ENCODE data around the gene YAP1.
"Not testable (repeated sequence)": the region's sequence is repeated elsewhere in the genome, so short reads cannot be mapped to it uniquely, and the experiment has no call there.

YAP1 gene

GRCh38 chr11:102194257-102194656 lies 84.0 kb downstream of the YAP1 start:
- H3K27ac ChIP-seq = no peak overlapping the region

GRCh38 chr11:102194990-102195389 lies 84.7 kb downstream of the YAP1 start:
- no peak for TF ChIP-seq CTCF (conservative IDR thresholded peaks at IDR 0.05)

More at GRCh38 chr11:102194257-102194656, 84.0 kb downstream of the YAP1 start:
- TF ChIP-seq CTCF (conservative IDR thresholded peaks at IDR 0.05) = no peak

DNA sequence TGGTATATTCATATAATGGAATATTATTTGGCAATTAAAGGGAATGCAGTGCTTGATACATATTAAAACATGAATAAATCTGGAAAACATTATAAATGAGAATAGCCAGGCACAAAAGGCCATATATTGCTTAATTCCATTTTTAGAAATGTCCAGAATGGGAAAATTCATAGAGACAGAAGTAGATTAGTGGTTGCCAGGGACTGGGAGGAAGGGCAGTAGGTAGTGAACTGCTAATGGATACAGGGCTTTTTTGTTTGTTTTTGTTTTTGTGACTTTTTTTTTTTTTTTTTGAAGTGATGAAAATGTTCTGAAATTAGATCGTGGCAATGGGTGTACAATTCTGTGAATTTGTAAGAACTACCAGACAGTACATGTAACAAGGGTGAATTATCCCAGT lies 86.1 kb downstream of the YAP1 start:
- H3K27ac ChIP-seq = no peak overlapping the region
- TF ChIP-seq CTCF (conservative IDR thresholded peaks at IDR 0.05) = no peak

More at GRCh38 chr11:102194990-102195389, 84.7 kb downstream of the YAP1 start:
- no peak overlapping the region for H3K27ac ChIP-seq

DNA sequence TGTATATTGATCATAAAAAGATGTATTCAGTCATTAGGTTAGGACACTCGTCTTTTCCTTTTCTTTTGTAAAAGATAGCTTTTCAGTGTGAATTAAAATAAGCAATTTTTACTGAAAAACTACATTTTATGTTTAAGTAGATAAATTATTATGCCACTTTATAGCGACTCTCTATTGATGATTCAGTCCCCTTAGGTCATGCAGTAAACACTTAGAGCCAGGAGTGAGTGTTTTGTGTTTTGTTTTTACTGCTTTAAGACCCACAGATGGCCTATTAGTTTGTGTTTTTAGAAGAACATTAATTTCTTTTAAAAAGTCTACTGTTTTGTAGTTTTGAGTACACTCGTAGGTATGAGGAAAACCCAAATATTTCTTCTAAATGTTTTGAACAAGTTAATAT lies 86.6 kb downstream of the YAP1 start:
- no peak overlapping the region for H3K27ac ChIP-seq
- no peak for TF ChIP-seq CTCF (conservative IDR thresholded peaks at IDR 0.05)

DNA sequence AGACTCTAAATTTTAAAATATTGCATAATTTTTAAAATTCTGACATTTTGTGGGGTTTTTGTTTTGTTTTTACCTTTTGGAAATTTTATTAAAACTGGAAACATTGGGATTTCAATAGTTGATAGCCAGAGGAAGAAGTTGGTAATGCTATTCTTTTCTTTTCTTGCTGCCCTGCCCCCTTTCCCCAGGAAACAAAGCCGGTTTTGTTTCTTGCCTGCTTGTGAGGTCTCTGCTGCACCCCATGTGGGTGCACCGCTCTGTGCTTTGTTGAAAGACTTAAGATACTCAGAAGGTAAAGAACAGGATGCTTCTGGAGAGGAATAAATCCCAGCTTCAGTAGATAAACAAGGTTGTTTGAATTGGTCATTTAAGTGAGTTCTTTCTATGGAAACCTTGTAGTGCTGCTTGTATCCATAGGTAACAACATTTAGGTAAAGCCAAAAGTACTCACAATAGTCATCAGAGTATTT lies 87.5 kb downstream of the YAP1 start:
- no peak overlapping the region for H3K27ac ChIP-seq
- no peak for TF ChIP-seq CTCF (conservative IDR thresholded peaks at IDR 0.05)

DNA sequence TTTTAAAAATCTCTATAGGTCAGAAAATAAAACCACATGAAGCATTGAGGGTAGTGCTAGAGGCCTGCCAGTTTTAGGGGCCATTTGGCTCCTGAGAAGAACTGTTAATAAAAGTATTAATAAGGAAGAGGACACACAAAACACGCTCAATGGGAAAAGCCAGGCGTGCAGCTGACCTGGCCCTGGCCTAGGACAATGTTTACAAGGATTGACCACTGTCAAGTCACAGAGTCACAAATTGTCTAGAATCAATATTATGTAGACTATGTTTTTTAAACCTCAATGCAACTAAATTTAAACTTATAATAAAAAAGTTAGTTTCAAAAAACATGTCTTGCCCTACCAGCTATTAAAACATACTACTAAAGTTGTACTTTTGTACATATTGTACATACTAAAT lies 89.4 kb downstream of the YAP1 start:
- no peak for TF ChIP-seq CTCF (conservative IDR thresholded peaks at IDR 0.05)
- no peak overlapping the region for H3K27ac ChIP-seq

DNA sequence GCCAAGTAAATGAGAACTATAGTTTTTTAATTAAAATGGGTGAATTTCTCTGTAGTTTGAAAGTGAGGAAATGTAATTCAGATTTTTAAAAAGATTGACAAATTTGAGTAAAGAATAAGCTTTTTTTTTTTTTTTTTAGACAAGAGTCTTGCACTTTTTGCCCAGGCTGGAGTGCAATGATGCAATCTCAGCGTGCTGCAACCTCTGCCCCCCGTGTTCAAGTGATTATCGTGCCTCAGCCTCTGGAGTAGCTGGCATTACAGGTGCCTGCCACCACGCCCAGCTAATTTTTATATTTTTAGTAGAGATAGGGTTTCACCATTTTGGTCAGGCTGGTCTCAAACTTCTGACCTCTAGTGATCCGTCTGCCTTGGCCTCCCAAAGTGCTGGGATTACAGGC lies 90.1 kb downstream of the YAP1 start:
- not testable (repeated sequence) for H3K27ac ChIP-seq

DNA sequence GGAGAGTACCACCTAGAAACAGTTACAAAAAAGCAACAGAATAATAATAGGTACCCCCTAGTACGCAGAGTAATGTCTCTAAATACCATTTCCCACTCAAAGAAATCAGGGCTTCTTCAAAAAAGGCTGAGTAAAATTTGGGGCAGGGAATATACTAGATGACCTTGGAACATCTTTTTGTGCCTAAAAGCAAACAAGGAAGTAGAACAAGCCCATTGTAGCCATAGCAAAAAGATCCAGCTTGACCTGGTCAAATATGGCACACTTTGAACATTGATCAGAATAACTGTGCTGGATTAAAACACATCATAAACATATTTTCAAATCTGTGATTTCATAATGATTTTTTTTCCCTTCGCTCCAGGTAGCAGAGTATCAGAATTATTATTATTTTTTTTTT lies 91.5 kb downstream of the YAP1 start:
- no peak overlapping the region for H3K27ac ChIP-seq
- TF ChIP-seq CTCF (conservative IDR thresholded peaks at IDR 0.05) = no peak

All from VCaP (cell line).